Left ventricle myocardium inferior (tissue), 1 donor: Measurements from ENCODE around the gene CHCHD4. TPM values are rescaled to one million over a fixed set of nuclear protein-coding genes. Genes with fewer than 3 reads are reported as not detected.
"Not testable (repeated sequence)": the region's sequence is repeated elsewhere in the genome, so short reads cannot be mapped to it uniquely, and the experiment has no call there.

Experiments used
- DNase-seq: peaks from one replicate; pipeline ENCODE4 v3.0.0-alpha.2; 2020
- H3K27ac ChIP-seq: fragments of 200-600 bp; replicated peaks from 2 replicates; pipeline ENCODE4 v1.8.0; 2021
- H3K27me3 ChIP-seq: fragments of 200-600 bp; 2 replicates; pipeline ENCODE4 v1.8.0; 2021; ENCODE audit warnings: low read depth
- H3K36me3 ChIP-seq: fragments of 200-600 bp; 2 replicates; pipeline ENCODE4 v1.8.0; 2021
- H3K4me1 ChIP-seq: fragments of 200-600 bp; 2 replicates; pipeline ENCODE4 v1.8.0; 2021
- H3K4me3 ChIP-seq: fragments of 200-600 bp; 2 replicates; pipeline ENCODE4 v1.8.0; 2021; ENCODE audit warnings: mild to moderate bottlenecking, moderate library complexity
- H3K9me3 ChIP-seq: fragments of 200-600 bp; replicated peaks from 2 replicates; pipeline ENCODE4 v1.8.0; 2021
- CTCF ChIP-seq: fragments of 200-600 bp; IDR thresholded peaks from 2 replicates; pipeline ENCODE4 v1.8.0; 2021; ENCODE audit warnings: antibody characterized with exemption, mild to moderate bottlenecking, borderline replicate concordance
- intact Hi-C: fragments of 100-400 bp; cut with micrococcal nuclease; formaldehyde crosslinking; loops from one replicate; pipeline ENCODE4 v1.11.0; 2022
- total RNA-seq: library from RNA; stranded (reverse); fragmentation: NEBNext Ultra II Directional; extraction: Animal tissue kit (Norgen Biotek cat#: 25700); gene quantifications from one replicate; pipeline ENCODE4 v1.2.1, GENCODE V29; 2021
- donor health status: DM: no; HTN: yes; CAD: no; lungs with severe emphysema.

The CHCHD4 gene
- total RNA-seq, 1 donor from 2014 or later = 37.6 TPM

- H3K27ac ChIP-seq = peak overlapping the region; percentile 90
- H3K4me3 ChIP-seq = peak overlapping the region; percentile 75
- peaks cover 66% of the 10 kb centered on the region for H3K4me1 ChIP-seq
- TF ChIP-seq CTCF = no peak
- intact Hi-C loops = no loop called here
- H3K9me3 ChIP-seq = no peaks in the 10 kb centered on the region
- no peak for DNase-seq
- no peaks in the 10 kb centered on the region for H3K27me3 ChIP-seq
- peaks cover 29% of the 10 kb centered on the region for H3K36me3 ChIP-seq
These were observed 1.1 kb downstream of the CHCHD4 start for GRCh38 chr3:14123308-14124222.

DNA sequence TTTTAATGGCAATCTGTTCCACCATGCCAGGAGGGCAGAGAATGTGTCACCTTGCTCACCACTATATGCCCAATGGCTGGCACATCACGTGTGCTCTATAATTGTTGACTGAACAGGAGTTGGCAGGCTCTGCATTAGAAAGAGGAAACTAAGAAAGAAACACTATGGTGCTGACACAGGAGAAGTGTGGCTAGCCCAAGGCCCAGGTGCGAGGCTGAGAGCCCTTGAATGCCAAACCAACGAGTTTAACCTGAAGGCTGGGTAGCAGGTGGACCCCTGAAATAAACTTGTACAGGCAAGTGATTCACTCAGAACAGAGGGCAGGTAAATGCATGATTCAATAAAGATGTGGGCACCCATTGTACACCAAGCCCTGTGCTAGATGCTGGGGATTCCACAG, 2.4 kb downstream of the CHCHD4 start:
- Histone ChIP-seq H3K36me3 (peaks cover 19% of the 10 kb centered on the region), H3K4me3 (no peak overlapping the region), H3K27ac (no peak overlapping the region), H3K9me3 (no peaks in the 10 kb centered on the region), H3K27me3 (no peaks in the 10 kb centered on the region), H3K4me1 (peaks cover 67% of the 10 kb centered on the region)
- intact Hi-C loops = no loop called here
- DNase-seq = no peak
- no peak for TF ChIP-seq CTCF

GRCh38 chr3:14121859-14122258, 2.8 kb downstream of the CHCHD4 start:
- no peak for DNase-seq
- Histone ChIP-seq H3K27ac (no peak overlapping the region), H3K36me3 (peaks cover 19% of the 10 kb centered on the region), H3K9me3 (no peaks in the 10 kb centered on the region), H3K4me1 (peaks cover 63% of the 10 kb centered on the region), H3K4me3 (no peak overlapping the region), H3K27me3 (no peaks in the 10 kb centered on the region)
- TF ChIP-seq CTCF = no peak
- intact Hi-C loops = no loop called here

DNA sequence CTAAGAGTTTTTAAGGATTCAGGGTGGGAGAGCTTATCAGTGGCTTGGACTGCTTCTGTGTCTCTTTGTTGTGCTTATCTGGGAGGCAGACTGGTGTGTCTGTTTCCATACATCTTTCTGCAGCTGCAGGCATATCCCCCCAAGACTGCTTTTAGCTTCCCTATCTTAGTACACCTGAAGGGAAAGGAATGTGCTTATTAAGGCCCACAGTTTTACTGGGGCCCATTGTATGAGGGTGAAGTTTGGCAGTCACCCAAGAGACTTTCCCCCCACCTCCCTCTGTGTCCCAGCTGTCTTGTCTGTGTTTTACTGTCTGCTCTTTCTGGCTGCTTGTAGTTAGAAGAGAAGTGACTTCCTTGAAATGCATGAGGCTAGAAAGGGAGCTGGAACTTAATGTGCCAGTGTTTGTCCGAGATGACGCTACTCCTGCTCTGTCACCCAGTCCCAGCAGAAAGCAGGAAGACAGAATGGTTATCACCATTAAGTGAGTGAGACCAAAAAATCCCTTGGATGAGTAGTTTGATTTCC, 3.7 kb downstream of the CHCHD4 start:
- peaks cover 54% of the 10 kb centered on the region for H3K4me1 ChIP-seq
- DNase-seq, H3K27me3 ChIP-seq, intact Hi-C loops, H3K27ac ChIP-seq, H3K4me3 ChIP-seq, H3K9me3 ChIP-seq: not testable (repeated sequence)
- peaks cover 25% of the 10 kb centered on the region for H3K36me3 ChIP-seq

GRCh38 chr3:14120111-14120920, 4.4 kb downstream of the CHCHD4 start:
- Histone ChIP-seq H3K27ac (no peak overlapping the region), H3K9me3 (no peaks in the 10 kb centered on the region), H3K4me3 (no peak overlapping the region), H3K4me1 (peaks cover 47% of the 10 kb centered on the region), H3K36me3 (peaks cover 32% of the 10 kb centered on the region), H3K27me3 (no peaks in the 10 kb centered on the region)
- no peak for DNase-seq
- intact Hi-C loops = no loop called here
- TF ChIP-seq CTCF = no peak
